ENCODE results near the gene SLC47A2.

GRCh38 chr17:19671433-19671832 is 45.0 kb downstream of the SLC47A2 start:
- TF ChIP-seq POLR2AphosphoS5 (IDR thresholded peaks at IDR 0.05; ENCODE audit: low read depth) (no peak), CTCF (IDR thresholded peaks at IDR 0.05; ENCODE audit: insufficient read depth, low read length) (no peak), REST (IDR thresholded peaks at IDR 0.05; ENCODE audit: insufficient replicate concordance, low read depth) (no peak), GABPA (IDR thresholded peaks at IDR 0.05; ENCODE audit: low read depth) (no peak), SPI1 (IDR thresholded peaks at IDR 0.05; ENCODE audit: borderline replicate concordance, low read depth) (no peak)
